DND-41 (cell line): ENCODE measurements around the gene ARHGAP15.

Source experiments
- ATAC-seq: fragments of 200-7000 bp; cut with Tn5 transposase; 3 replicates; pipeline ENCODE4 v1.9.1; 2021; ENCODE audit warnings: low read depth; ENCODE audit not compliant: insufficient read depth
- DNase-seq: peaks from one replicate; pipeline ENCODE4 v3.0.0-alpha.2; 2020
- H2AFZ ChIP-seq: 2 replicates; pipeline ENCODE4 v1.6.0; 2012; ENCODE audit warnings: low read depth, low read length
- H3K27ac ChIP-seq: 2 replicates; pipeline ENCODE4 v1.5.1; 2012; ENCODE audit warnings: low read length, inconsistent platforms
- H3K27me3 ChIP-seq: fragments of 200-600 bp; sonication (generic); 2 replicates; pipeline ENCODE4 v1.6.0; 2012; ENCODE audit warnings: low read length, mild to moderate bottlenecking, inconsistent platforms; ENCODE audit not compliant: insufficient read depth, poor library complexity
- H3K36me3 ChIP-seq: 2 replicates; pipeline ENCODE4 v1.5.1; 2012; ENCODE audit warnings: low read length, inconsistent platforms; ENCODE audit not compliant: insufficient read depth
- H3K4me1 ChIP-seq: 2 replicates; pipeline ENCODE4 v1.5.1; 2012; ENCODE audit warnings: mild to moderate bottlenecking, low read length; ENCODE audit not compliant: insufficient read depth
- H3K4me2 ChIP-seq: 2 replicates; pipeline ENCODE4 v1.6.0; 2012; ENCODE audit warnings: mild to moderate bottlenecking, moderate library complexity, low read length, inconsistent platforms; ENCODE audit not compliant: insufficient read depth
- H3K4me3 ChIP-seq, 2 experiments: fragments of 200-600 bp in 1 of 2; shearing (Covaris generic) in 1 of 2; 2 replicates each; pipeline ENCODE4 v1.5.1; 2012 to 2016; ENCODE audit warnings: inconsistent platforms in 2 of 2, low read length in 2 of 2, mild to moderate bottlenecking in 2 of 2, low read depth in 1 of 2, moderate library complexity in 1 of 2
- H3K79me2 ChIP-seq: 2 replicates; pipeline ENCODE4 v1.6.0; 2012; ENCODE audit warnings: low read length, inconsistent platforms; ENCODE audit not compliant: insufficient read depth
- H3K9ac ChIP-seq: 2 replicates; pipeline ENCODE4 v1.6.0; 2012; ENCODE audit warnings: low read depth, mild to moderate bottlenecking, inconsistent platforms, low read length, moderate library complexity
- H3K9me3 ChIP-seq: 2 replicates; pipeline ENCODE4 v1.5.1; 2012; ENCODE audit warnings: low read length, moderate library complexity, mild to moderate bottlenecking, inconsistent platforms; ENCODE audit not compliant: insufficient read depth, severe bottlenecking
- H4K20me1 ChIP-seq: 2 replicates; pipeline ENCODE4 v1.6.0; 2012; ENCODE audit warnings: low read length; ENCODE audit not compliant: insufficient read depth
- CTCF ChIP-seq: IDR thresholded peaks from 2 replicates; pipeline ENCODE4 v1.5.1; 2012; ENCODE audit warnings: borderline replicate concordance, low read length, moderate library complexity, mild to moderate bottlenecking; ENCODE audit not compliant: poor library complexity, severe bottlenecking; ENCODE audit errors: extremely low read depth
- EZH2 ChIP-seq: IDR thresholded peaks from 3 replicates; pipeline ENCODE4 v1.6.1; 2012; ENCODE audit warnings: borderline replicate concordance, low read depth, mild to moderate bottlenecking, moderate library complexity, low read length, inconsistent platforms; ENCODE audit not compliant: severe bottlenecking

ARHGAP15 gene

GRCh38 chr2:143719406-143719805 lies 590.2 kb downstream of the ARHGAP15 start:
- H3K79me2 ChIP-seq, result no peaks in the 10 kb centered on the region
- no peaks in the 10 kb centered on the region for H3K4me1 ChIP-seq
- TF ChIP-seq CTCF, result no peak
- no peak for TF ChIP-seq EZH2
- DNase-seq (no peak), ATAC-seq (no peak)
- no peaks in the 10 kb centered on the region for H4K20me1 ChIP-seq
- no peaks in the 10 kb centered on the region for H3K27me3 ChIP-seq
- peaks cover 32% of the 10 kb centered on the region; the same call in 1 of the 2 replicates for H3K36me3 ChIP-seq
- H3K9me3 ChIP-seq, result no peaks in the 10 kb centered on the region
- H3K4me3 ChIP-seq, result no peak overlapping the region
- no peak overlapping the region for H2AFZ ChIP-seq
- no peak overlapping the region for H3K4me2 ChIP-seq
- no peak overlapping the region for H3K9ac ChIP-seq
- no peak overlapping the region for H3K27ac ChIP-seq

DNA sequence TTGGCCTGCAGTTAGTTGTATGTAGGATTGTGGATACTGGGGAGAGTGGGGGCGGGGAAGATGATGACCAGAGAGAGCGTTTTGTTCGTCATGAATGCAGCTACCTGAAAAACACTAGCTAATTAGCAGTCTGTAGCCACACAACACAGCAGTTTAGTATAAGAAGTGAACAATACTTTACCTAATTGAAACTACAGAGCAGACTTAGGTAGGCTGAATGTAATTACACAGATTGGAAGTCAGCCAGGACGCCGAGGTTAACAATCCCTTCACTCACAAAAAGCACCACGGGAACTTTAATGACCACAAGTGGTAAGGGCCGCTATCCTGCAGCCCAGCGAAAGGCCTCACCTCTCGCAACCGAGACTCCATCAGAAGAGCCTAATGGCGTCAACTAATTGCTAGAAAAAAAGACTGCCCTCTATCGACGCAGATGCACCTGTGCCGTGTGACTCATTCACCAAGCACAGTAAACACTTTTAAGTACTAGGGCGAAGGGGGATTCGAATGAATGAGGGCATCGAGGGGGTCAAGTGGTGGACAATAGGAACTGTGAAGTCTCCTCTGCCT lies 591.0 kb downstream of the ARHGAP15 start:
- Histone ChIP-seq H3K4me3 (no peak overlapping the region), H3K9ac (no peak overlapping the region), H3K79me2 (no peaks in the 10 kb centered on the region), H3K4me1 (no peaks in the 10 kb centered on the region), H3K27me3 (no peaks in the 10 kb centered on the region), H3K9me3 (no peaks in the 10 kb centered on the region), H3K27ac (no peak overlapping the region), H3K4me2 (no peak overlapping the region), H4K20me1 (no peaks in the 10 kb centered on the region), H3K36me3 (peaks cover 32% of the 10 kb centered on the region; the same call in 1 of the 2 replicates), H2AFZ (no peak overlapping the region)
- TF ChIP-seq EZH2, result no peak
- no peak for TF ChIP-seq CTCF
- no peak for DNase-seq
- ATAC-seq, result no peak

DNA sequence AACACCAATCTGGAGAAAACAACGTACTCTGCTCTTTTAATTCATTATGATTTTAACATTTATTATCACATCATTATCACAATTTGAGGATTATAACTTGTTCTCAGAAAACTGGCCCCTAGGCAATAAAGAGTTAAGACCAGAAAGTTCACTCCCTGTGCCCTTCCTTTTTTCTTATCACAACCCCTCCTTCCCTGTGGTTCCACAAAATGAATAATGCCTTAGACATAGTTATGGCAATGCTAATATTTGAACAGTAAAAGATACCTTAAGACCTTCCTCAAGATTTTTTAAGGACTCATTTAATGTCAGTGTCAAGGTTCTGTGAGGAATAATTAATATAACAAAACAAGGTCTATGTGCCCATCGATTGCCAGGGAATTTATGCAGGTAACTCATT lies 596.2 kb downstream of the ARHGAP15 start:
- no peaks in the 10 kb centered on the region for H3K9me3 ChIP-seq
- H3K27me3 ChIP-seq, result no peaks in the 10 kb centered on the region
- H3K4me3 ChIP-seq, result no peak overlapping the region
- no peak for ATAC-seq
- no peak overlapping the region for H2AFZ ChIP-seq
- H3K36me3 ChIP-seq, result peaks cover 32% of the 10 kb centered on the region; the same call in 1 of the 2 replicates
- H3K9ac ChIP-seq, result no peak overlapping the region
- H3K4me1 ChIP-seq, result no peaks in the 10 kb centered on the region
- TF ChIP-seq EZH2 (no peak), CTCF (no peak)
- no peak for DNase-seq
- H3K4me2 ChIP-seq, result no peak overlapping the region
- no peak overlapping the region for H3K27ac ChIP-seq
- no peaks in the 10 kb centered on the region for H4K20me1 ChIP-seq
- no peaks in the 10 kb centered on the region for H3K79me2 ChIP-seq
